Upper lobe of left lung (tissue), 6 donors: ENCODE results near the gene FAM53A. TPM values are rescaled to one million over a fixed set of nuclear protein-coding genes. Genes with fewer than 3 reads are reported as not detected.

Experiments
- ATAC-seq, 2 donors: fragments of 200-7000 bp; cut with Tn5 transposase; one replicate each; pipeline ENCODE4 v1.9.1; 2022; ENCODE audit warnings: mild to moderate bottlenecking in 2 of 2, moderate library complexity in 2 of 2; ENCODE audit not compliant: low FRiP score in 2 of 2
- DNase-seq, 2 donors: peaks; one replicate each; pipeline ENCODE4 v3.0.0-alpha.2; 2019 to 2020
- H3K27ac ChIP-seq, 4 donors: fragments of 200-600 bp; sonication (generic); one replicate each; pipeline ENCODE4 v1.5.1; 2016 to 2019
- H3K27me3 ChIP-seq, 4 donors: fragments of 200-600 bp; sonication (generic); one replicate each; pipeline ENCODE4 v1.5.1; 2017 to 2019
- H3K36me3 ChIP-seq, 4 donors: fragments of 200-600 bp; sonication (generic); one replicate each; pipeline ENCODE4 v1.5.1; 2016 to 2019
- H3K4me1 ChIP-seq, 4 donors: fragments of 200-600 bp; sonication (generic); one replicate each; pipeline ENCODE4 v1.5.1; 2018 to 2019
- H3K4me3 ChIP-seq, 4 donors: fragments of 200-600 bp; sonication (generic); one replicate each; pipeline ENCODE4 v1.5.1; 2017 to 2019; ENCODE audit warnings: mild to moderate bottlenecking in 2 of 4, moderate library complexity in 1 of 4
- H3K9me3 ChIP-seq, 4 donors: fragments of 200-600 bp; sonication (generic); one replicate each; pipeline ENCODE4 v1.5.1; 2018 to 2019
- EP300 ChIP-seq, 4 donors: sonication (generic); formaldehyde crosslinking; IDR thresholded peaks; one replicate each; pipeline ENCODE4 v1.5.1; 2017; ENCODE audit warnings: antibody characterized with exemption in 4 of 4, control low read depth in 2 of 4
- POLR2A ChIP-seq, 4 donors: fragments of 450-650 bp; IDR thresholded peaks; one replicate each; pipeline ENCODE4 v1.5.1; 2016 to 2017; ENCODE audit warnings: antibody characterized with exemption in 4 of 4, mild to moderate bottlenecking in 2 of 4
- POLR2AphosphoS5 ChIP-seq, 2 donors: sonication (generic); formaldehyde crosslinking; IDR thresholded peaks; one replicate each; pipeline ENCODE4 v1.5.1; 2017; ENCODE audit warnings: antibody characterized with exemption in 2 of 2
- WGBS, 2 donors: methylation state at CpG; one replicate each; pipeline ENCODE4 v1.1.5; 2017 to 2018; 5-methylcytosine and 5-hydroxymethylcytosine counted together
- total RNA-seq, 6 donors: library from RNA; depleted of rRNA in 4 of 6; stranded (reverse); fragments of >200 nt in 4 of 6; gene quantifications; one replicate each; pipeline versions ENCODE4 v1.1.0 to v1.2.1, GENCODE V29; 2016 to 2021
- TF ChIP-seq, protein P1 (sequence below), 6 experiments: fragments of 450-650 bp in 4 of 6; fragments of 200-600 bp in 2 of 6; sonication (generic) in 2 of 6; IDR thresholded peaks; one replicate each; pipeline ENCODE4 v1.5.1; 2016 to 2019; ENCODE audit warnings: antibody characterized with exemption in 6 of 6
- donor health status: DM: no; HTN: no; CAD: no; lungs with moderate emphysema.
- donor health status: DM: no; HTN: yes; CAD: no; lungs with severe emphysema.

FAM53A gene
- total RNA-seq, 6 donors from 2014 or later = 0.59 to 17.8 (median 2.5) TPM

DNA sequence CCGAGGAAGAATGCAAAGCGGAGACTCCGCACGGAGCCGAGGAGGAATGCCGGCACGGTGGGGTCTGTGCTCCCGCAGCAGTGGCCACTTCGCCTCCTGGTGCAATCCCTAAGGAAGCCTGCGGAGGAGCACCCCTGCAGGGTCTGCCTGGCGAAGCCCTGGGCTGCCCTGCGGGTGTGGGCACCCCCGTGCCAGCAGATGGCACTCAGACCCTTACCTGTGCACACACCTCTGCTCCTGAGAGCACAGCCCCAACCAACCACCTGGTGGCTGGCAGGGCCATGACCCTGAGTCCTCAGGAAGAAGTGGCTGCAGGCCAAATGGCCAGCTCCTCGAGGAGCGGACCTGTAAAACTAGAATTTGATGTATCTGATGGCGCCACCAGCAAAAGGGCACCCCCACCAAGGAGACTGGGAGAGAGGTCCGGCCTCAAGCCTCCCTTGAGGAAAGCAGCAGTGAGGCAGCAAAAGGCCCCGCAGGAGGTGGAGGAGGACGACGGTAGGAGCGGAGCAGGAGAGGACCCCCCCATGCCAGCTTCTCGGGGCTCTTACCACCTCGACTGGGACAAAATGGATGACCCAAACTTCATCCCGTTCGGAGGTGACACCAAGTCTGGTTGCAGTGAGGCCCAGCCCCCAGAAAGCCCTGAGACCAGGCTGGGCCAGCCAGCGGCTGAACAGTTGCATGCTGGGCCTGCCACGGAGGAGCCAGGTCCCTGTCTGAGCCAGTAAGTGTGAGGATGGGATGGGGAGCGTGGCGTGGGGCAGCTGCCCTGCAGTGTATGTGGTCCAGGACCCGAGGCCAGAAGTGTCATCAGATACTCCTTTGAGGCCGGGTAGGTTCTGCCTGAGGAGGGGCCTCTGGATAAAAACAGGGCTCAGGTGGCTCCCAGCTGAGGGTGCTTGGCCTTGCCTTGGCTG is 44.2 kb upstream of the FAM53A start:
- no peaks in the 10 kb centered on the region for H3K27me3 ChIP-seq
- TF ChIP-seq POLR2AphosphoS5 (IDR thresholded peaks at IDR 0.05) (no peak), POLR2A (IDR thresholded peaks at IDR 0.05) (no peak), EP300 (IDR thresholded peaks at IDR 0.05) (no peak)
- TF ChIP-seq, protein P1, sequence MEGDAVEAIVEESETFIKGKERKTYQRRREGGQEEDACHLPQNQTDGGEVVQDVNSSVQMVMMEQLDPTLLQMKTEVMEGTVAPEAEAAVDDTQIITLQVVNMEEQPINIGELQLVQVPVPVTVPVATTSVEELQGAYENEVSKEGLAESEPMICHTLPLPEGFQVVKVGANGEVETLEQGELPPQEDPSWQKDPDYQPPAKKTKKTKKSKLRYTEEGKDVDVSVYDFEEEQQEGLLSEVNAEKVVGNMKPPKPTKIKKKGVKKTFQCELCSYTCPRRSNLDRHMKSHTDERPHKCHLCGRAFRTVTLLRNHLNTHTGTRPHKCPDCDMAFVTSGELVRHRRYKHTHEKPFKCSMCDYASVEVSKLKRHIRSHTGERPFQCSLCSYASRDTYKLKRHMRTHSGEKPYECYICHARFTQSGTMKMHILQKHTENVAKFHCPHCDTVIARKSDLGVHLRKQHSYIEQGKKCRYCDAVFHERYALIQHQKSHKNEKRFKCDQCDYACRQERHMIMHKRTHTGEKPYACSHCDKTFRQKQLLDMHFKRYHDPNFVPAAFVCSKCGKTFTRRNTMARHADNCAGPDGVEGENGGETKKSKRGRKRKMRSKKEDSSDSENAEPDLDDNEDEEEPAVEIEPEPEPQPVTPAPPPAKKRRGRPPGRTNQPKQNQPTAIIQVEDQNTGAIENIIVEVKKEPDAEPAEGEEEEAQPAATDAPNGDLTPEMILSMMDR (IDR thresholded peaks at IDR 0.05) = no peak
- peak overlapping the region in 3 of 4 donors; percentile 19 to 37 (median 23) for H3K4me3 ChIP-seq
- H3K27ac ChIP-seq = peak overlapping the region; percentile 56 to 86 (median 72)
- H3K9me3 ChIP-seq = no peaks in the 10 kb centered on the region
- H3K4me1 ChIP-seq = peaks cover 30 to 53% (median 38%) of the 10 kb centered on the region in 4 donors
- H3K36me3 ChIP-seq = peaks cover 0 to 44% (median 19%) of the 10 kb centered on the region in 4 donors
- ATAC-seq = no peak
- DNase-seq = peak in 1 of 2 donors; percentile 67
- WGBS, 2 donors = 72 to 80% methylated on average over 20 to 30 of the region's 31 CpGs

GRCh38 chr4:1727117-1728031 is 43.3 kb upstream of the FAM53A start:
- WGBS, 2 donors = 51 to 55% methylated on average over 15 to 18 of the region's 18 CpGs
- no peaks in the 10 kb centered on the region for H3K27me3 ChIP-seq
- peak overlapping the region in 3 of 4 donors; percentile 19 to 37 (median 23) for H3K4me3 ChIP-seq
- peaks cover 0 to 35% (median 14%) of the 10 kb centered on the region in 4 donors for H3K36me3 ChIP-seq
- DNase-seq = peak in 1 of 2 donors; percentile 89
- H3K9me3 ChIP-seq = no peaks in the 10 kb centered on the region
- peaks cover 35 to 57% (median 44%) of the 10 kb centered on the region in 4 donors for H3K4me1 ChIP-seq
- peak; percentile 47 to 67 for ATAC-seq
- peak overlapping the region; percentile 56 to 86 (median 79) for H3K27ac ChIP-seq
- no peak for TF ChIP-seq EP300 (IDR thresholded peaks at IDR 0.05)
- peak in 1 of 2 donors; percentile 63 for TF ChIP-seq POLR2AphosphoS5 (IDR thresholded peaks at IDR 0.05)

DNA sequence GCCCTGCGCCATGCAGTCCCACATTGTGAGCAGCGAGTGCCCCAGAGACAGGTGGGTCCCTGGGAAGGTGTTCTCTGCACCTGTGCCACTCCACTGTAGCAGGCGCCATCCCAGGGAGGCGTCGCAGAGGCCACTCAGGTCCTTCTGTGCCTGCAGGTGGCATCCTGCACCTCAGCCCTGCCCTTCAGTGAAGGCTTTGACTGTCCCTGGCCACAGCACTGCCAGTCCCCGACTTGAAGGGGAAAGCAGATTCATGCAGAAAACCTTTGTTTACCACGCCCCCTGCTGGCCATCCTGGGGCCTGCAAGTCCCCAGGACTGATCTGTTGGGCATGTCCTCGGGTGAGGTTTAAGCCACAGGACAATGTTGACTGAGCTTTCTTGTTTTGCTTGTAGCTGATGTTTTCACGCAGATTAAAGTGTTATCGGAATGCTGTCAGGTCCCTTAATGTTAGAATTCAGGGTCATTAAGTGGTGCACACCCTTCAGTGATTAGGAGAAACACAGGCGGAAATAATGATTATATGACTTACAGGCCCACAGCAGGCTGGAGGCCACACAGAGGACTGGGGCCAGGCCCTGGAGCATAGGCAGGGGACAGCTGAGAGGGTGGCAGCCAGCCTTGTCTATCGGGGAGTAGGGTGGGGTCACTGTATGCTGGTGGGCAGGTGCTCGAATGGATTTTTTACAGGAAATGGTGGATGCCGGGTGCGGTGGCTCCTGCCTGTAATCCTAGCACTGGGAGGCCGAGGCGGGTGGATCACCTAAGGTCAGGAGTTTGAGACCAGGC is 42.2 kb upstream of the FAM53A start:
- Histone ChIP-seq H3K36me3 (peaks cover 0 to 25% (median 9%) of the 10 kb centered on the region in 4 donors), H3K27ac (peak overlapping the region; percentile 56 to 86 (median 79)), H3K27me3 (no peaks in the 10 kb centered on the region), H3K4me3 (no peak overlapping the region), H3K9me3 (no peaks in the 10 kb centered on the region), H3K4me1 (peaks cover 42 to 67% (median 53%) of the 10 kb centered on the region in 4 donors)
- TF ChIP-seq, protein P1 (IDR thresholded peaks at IDR 0.05) = peak; percentile 94 to 99 (median 96)
- no peak for TF ChIP-seq POLR2AphosphoS5 (IDR thresholded peaks at IDR 0.05)
- WGBS, 2 donors = 45 to 49% methylated on average over 9 to 17 of the region's 17 CpGs
- DNase-seq (peak; percentile 85 to 94), ATAC-seq (peak; percentile 76 to 82)

DNA sequence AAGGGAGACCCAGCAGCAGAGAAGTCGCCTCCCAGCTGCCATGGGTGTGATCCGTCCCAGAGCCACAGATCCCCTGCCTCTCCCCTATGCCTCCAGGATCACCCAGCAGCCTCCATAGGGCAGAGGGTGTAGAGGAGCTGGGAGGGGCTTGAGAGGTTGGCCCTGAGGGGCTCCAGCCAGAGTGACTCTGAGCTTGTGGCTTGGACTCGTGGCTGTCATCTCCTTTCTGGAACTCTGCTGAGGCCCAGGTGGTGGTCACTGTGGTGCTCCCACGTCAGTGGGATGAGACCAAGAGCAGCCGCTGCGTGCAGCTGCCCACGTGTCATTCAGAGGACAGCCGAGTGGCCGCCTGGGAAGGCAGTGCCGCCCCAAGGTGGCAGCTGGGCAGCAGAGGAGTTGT is 41.4 kb upstream of the FAM53A start:
- H3K4me3 ChIP-seq = no peak overlapping the region
- WGBS, 2 donors = 89 to 95% methylated on average over 5 to 10 of the region's 10 CpGs
- DNase-seq = peak in 1 of 2 donors; percentile 62
- no peaks in the 10 kb centered on the region for H3K9me3 ChIP-seq
- peak overlapping the region in 2 of 4 donors; percentile 7 to 86 for H3K27ac ChIP-seq
- no peak for TF ChIP-seq POLR2AphosphoS5 (IDR thresholded peaks at IDR 0.05)
- TF ChIP-seq, protein P1 (IDR thresholded peaks at IDR 0.05) = no peak
- TF ChIP-seq EP300 (IDR thresholded peaks at IDR 0.05) = no peak
- TF ChIP-seq POLR2A (IDR thresholded peaks at IDR 0.05) = no peak
- peaks cover 42 to 67% (median 53%) of the 10 kb centered on the region in 4 donors for H3K4me1 ChIP-seq
- H3K27me3 ChIP-seq = no peaks in the 10 kb centered on the region
- H3K36me3 ChIP-seq = peaks cover 0 to 17% (median 4%) of the 10 kb centered on the region in 4 donors
- no peak for ATAC-seq
